HPDE6-E6E7 (cell line): ENCODE measurements around the gene ACAT2.
"Not testable (repeated sequence)": the region's sequence is repeated elsewhere in the genome, so short reads cannot be mapped to it uniquely, and the experiment has no call there.

Experiments used
- DNase-seq: peaks from one replicate; pipeline ENCODE4 v3.0.0; 2011; ENCODE audit warnings: missing footprints; ENCODE audit errors: extremely low spot score

Gene ACAT2

GRCh38 chr6:159730332-159730676 lies 31.5 kb upstream of the ACAT2 start:
- no peak for DNase-seq

- not testable (repeated sequence) for DNase-seq
Measured at GRCh38 chr6:159732550-159732949, 29.3 kb upstream of the ACAT2 start.

- DNase-seq, result not testable (repeated sequence)
Measured at GRCh38 chr6:159733395-159733794, 28.4 kb upstream of the ACAT2 start.

GRCh38 chr6:159736908-159737307 lies 24.9 kb upstream of the ACAT2 start:
- no peak for DNase-seq

GRCh38 chr6:159739341-159739740 lies 22.5 kb upstream of the ACAT2 start:
- DNase-seq, result no peak

GRCh38 chr6:159742165-159742564 lies 19.7 kb upstream of the ACAT2 start:
- no peak for DNase-seq

- no peak for DNase-seq
Measured at GRCh38 chr6:159745081-159745480, 16.8 kb upstream of the ACAT2 start.

- no peak for DNase-seq
Measured at GRCh38 chr6:159746759-159747158, 15.1 kb upstream of the ACAT2 start.

- not testable (repeated sequence) for DNase-seq
Measured at GRCh38 chr6:159748127-159748526, 13.7 kb upstream of the ACAT2 start.

- no peak for DNase-seq
Measured at GRCh38 chr6:159751448-159751847, 10.4 kb upstream of the ACAT2 start.

GRCh38 chr6:159753081-159753872 lies 8.6 kb upstream of the ACAT2 start:
- DNase-seq, result no peak

GRCh38 chr6:159754401-159754800 lies 7.4 kb upstream of the ACAT2 start:
- no peak for DNase-seq

- no peak for DNase-seq
Measured at GRCh38 chr6:159754959-159755914, 6.6 kb upstream of the ACAT2 start.

- DNase-seq, result no peak
Measured at GRCh38 chr6:159756508-159756907, 5.3 kb upstream of the ACAT2 start.

- DNase-seq, result no peak
Measured at GRCh38 chr6:159758031-159759001, 3.5 kb upstream of the ACAT2 start.

GRCh38 chr6:159759645-159760044 lies 2.2 kb upstream of the ACAT2 start:
- DNase-seq, result no peak

- DNase-seq, result no peak
Measured at GRCh38 chr6:159760602-159761057, 1.2 kb upstream of the ACAT2 start.

- DNase-seq, result no peak
Measured at GRCh38 chr6:159761129-159761872, 544 bp upstream of the ACAT2 start.

GRCh38 chr6:159762681-159763293 lies 942 bp downstream of the ACAT2 start:
- DNase-seq, result no peak

- DNase-seq, result no peak
Measured at GRCh38 chr6:159766906-159767305, 5.1 kb downstream of the ACAT2 start.
